PC-3 (cell line): Measurements from ENCODE around the gene PPP1R16B. TPM values are rescaled to one million over a fixed set of nuclear protein-coding genes. Genes with fewer than 3 reads are reported as not detected.

Experiments used
- ATAC-seq: fragments of 200-7000 bp; cut with Tn5 transposase; 2 replicates; pipeline ENCODE4 v1.9.1; 2020; ENCODE audit warnings: mild to moderate bottlenecking, moderate library complexity
- BruUV-seq: library from RNA; stranded (reverse); fragments of 400-500 nt; replicated peaks from 2 replicates; lab custom pipeline; 2021; lab: Mats Ljungman, UMichigan
- CTCF ChIA-PET: fragments of 300-600 bp; sonication (Branson Sonifier 250); formaldehyde crosslinking; loops from one replicate; lab custom pipeline; 2022; ENCODE audit warnings: antibody characterized with exemption; lab: Charles Lee
- POLR2A ChIA-PET: fragments of 300-600 bp; sonication (Branson Sonifier 250); formaldehyde crosslinking; loops from one replicate; lab custom pipeline; 2022; ENCODE audit warnings: antibody characterized with exemption; ENCODE audit not compliant: unreplicated experiment; lab: Charles Lee
- DNase-seq: peaks from one replicate; pipeline ENCODE4 v3.0.0-alpha.2; 2015
- H2AFZ ChIP-seq: fragments of 300-600 bp; sonication (generic); 2 replicates; pipeline ENCODE4 v1.6.0; 2016; ENCODE audit warnings: antibody characterized with exemption, low read length
- H3F3A ChIP-seq: fragments of 300-600 bp; sonication (generic); one replicate; pipeline ENCODE4 v1.6.0; 2017; ENCODE audit warnings: antibody characterized with exemption, low read length, control low read depth, mild to moderate bottlenecking; ENCODE audit not compliant: unreplicated experiment
- H3K27ac ChIP-seq: fragments of 300-600 bp; sonication (generic); 2 replicates; pipeline ENCODE4 v1.5.1; 2016; ENCODE audit warnings: mild to moderate bottlenecking, low read length
- H3K27me3 ChIP-seq: fragments of 300-600 bp; sonication (generic); 2 replicates; pipeline ENCODE4 v1.6.1; 2016; ENCODE audit warnings: low read length, mixed read lengths
- H3K36me3 ChIP-seq: fragments of 300-600 bp; sonication (generic); 2 replicates; pipeline ENCODE4 v1.6.1; 2016; ENCODE audit warnings: low read depth, mixed run types, low read length, mixed read lengths
- H3K4me1 ChIP-seq: fragments of 300-600 bp; sonication (generic); 2 replicates; pipeline ENCODE4 v1.5.1; 2016; ENCODE audit warnings: low read length; ENCODE audit not compliant: insufficient read depth
- H3K4me2 ChIP-seq: fragments of 300-600 bp; sonication (generic); 2 replicates; pipeline ENCODE4 v1.6.0; 2016; ENCODE audit warnings: low read length
- H3K4me3 ChIP-seq: fragments of 300-600 bp; sonication (generic); 2 replicates; pipeline ENCODE4 v1.5.1; 2016; ENCODE audit warnings: mild to moderate bottlenecking, low read length, mixed read lengths
- H3K79me2 ChIP-seq: fragments of 300-600 bp; sonication (generic); 2 replicates; pipeline ENCODE4 v1.6.1; 2017; ENCODE audit warnings: low read length, mixed read lengths
- H3K9ac ChIP-seq: fragments of 300-600 bp; sonication (generic); 2 replicates; pipeline ENCODE4 v1.6.0; 2016; ENCODE audit warnings: mild to moderate bottlenecking, low read length
- H3K9me2 ChIP-seq: fragments of 300-600 bp; sonication (generic); replicated peaks from 2 replicates; pipeline ENCODE4 v1.6.1; 2016; ENCODE audit warnings: mixed run types, low read length, mixed read lengths
- H3K9me3 ChIP-seq: fragments of 300-600 bp; sonication (generic); 2 replicates; pipeline ENCODE4 v1.6.1; 2016; ENCODE audit warnings: low read length, mixed read lengths
- H4K20me1 ChIP-seq: fragments of 300-600 bp; sonication (generic); 2 replicates; pipeline ENCODE4 v1.6.1; 2016; ENCODE audit warnings: low read length, mixed read lengths
- CTCF ChIP-seq: fragments of 300-600 bp; sonication (generic); conservative IDR thresholded peaks from 2 replicates; pipeline ENCODE4 v1.5.1; 2017; ENCODE audit warnings: antibody characterized with exemption, low read depth, mild to moderate bottlenecking, low read length
- EZH2 ChIP-seq: fragments of 300-600 bp; sonication (generic); IDR thresholded peaks from one replicate; pipeline ENCODE4 v1.6.1; 2017; ENCODE audit warnings: antibody characterized with exemption, mild to moderate bottlenecking, low read length; ENCODE audit not compliant: unreplicated experiment
- EZH2phosphoT487 ChIP-seq: fragments of 300-600 bp; sonication (generic); IDR thresholded peaks from 2 replicates; pipeline ENCODE4 v1.6.1; 2018; ENCODE audit warnings: mild to moderate bottlenecking, antibody characterized with exemption, low read length, borderline replicate concordance
- intact Hi-C: fragments of 100-400 bp; cut with micrococcal nuclease; formaldehyde crosslinking; loops from 2 replicates; pipeline ENCODE4 v1.9.0; 2023
- total RNA-seq: library from RNA; depleted of rRNA; stranded (reverse); fragments of >200 nt; gene quantifications from 2 replicates; pipeline ENCODE4 v1.2.3, GENCODE V29; 2014

Gene PPP1R16B
- total RNA-seq, 1 experiment from 2014 or later = 0.04 TPM

GRCh38 chr20:38804221-38804620, 1.3 kb upstream of the PPP1R16B start:
- no TSS peak for BruUV-seq
- Histone ChIP-seq H3K79me2 (no peaks in the 10 kb centered on the region), H3K27me3 (peaks cover 40% of the 10 kb centered on the region), H3K9me3 (no peaks in the 10 kb centered on the region), H3K4me2 (no peak overlapping the region), H2AFZ (no peak overlapping the region), H3K4me1 (peaks cover 3% of the 10 kb centered on the region; the same call in 1 of the 2 replicates), H3K9ac (no peak overlapping the region), H3K36me3 (no peaks in the 10 kb centered on the region), H3K9me2 (no peaks in the 10 kb centered on the region), H3K4me3 (no peak overlapping the region), H4K20me1 (no peaks in the 10 kb centered on the region), H3K27ac (no peak overlapping the region), H3F3A (no peaks in the 10 kb centered on the region)
- intact Hi-C loops = no loop called here
- DNase-seq (no peak), ATAC-seq (no peak)
- TF ChIP-seq CTCF (no peak), EZH2 (no peak), EZH2phosphoT487 (no peak)
- CTCF ChIA-PET = no interaction called here
- POLR2A ChIA-PET = no interaction called here

- Histone ChIP-seq H3K4me3 (no peak overlapping the region), H3K27me3 (peaks cover 46% of the 10 kb centered on the region), H3F3A (no peaks in the 10 kb centered on the region), H3K9ac (no peak overlapping the region), H3K79me2 (no peaks in the 10 kb centered on the region), H3K27ac (no peak overlapping the region), H3K36me3 (no peaks in the 10 kb centered on the region), H3K9me3 (no peaks in the 10 kb centered on the region), H2AFZ (no peak overlapping the region), H3K4me2 (no peak overlapping the region), H4K20me1 (no peaks in the 10 kb centered on the region), H3K9me2 (no peaks in the 10 kb centered on the region), H3K4me1 (peaks cover 3% of the 10 kb centered on the region; the same call in 1 of the 2 replicates)
- no peak for ATAC-seq
- no peak for DNase-seq
- no TSS peak for BruUV-seq
- TF ChIP-seq CTCF = no peak
- TF ChIP-seq EZH2phosphoT487 = no peak
- TF ChIP-seq EZH2 = no peak
- ChIA-PET CTCF (no interaction called here), POLR2A (no interaction called here)
- intact Hi-C loops = no loop called here
Observed at GRCh38 chr20:38804682-38805501, 605 bp upstream of the PPP1R16B start.
